CD1c-positive myeloid dendritic cell (primary cell): Measurements from ENCODE around the gene TIAM2.
"Not testable (repeated sequence)": the region's sequence is repeated elsewhere in the genome, so short reads cannot be mapped to it uniquely, and the experiment has no call there.

Experiments
- DNase-seq: peaks from one replicate; pipeline ENCODE4 v3.0.0-alpha.2; 2016; ENCODE audit errors: extremely low spot score

TIAM2 gene

GRCh38 chr6:154995254-154996015 is at the start of gene TIAM2:
Gene TIAM2 (plus strand): TSS chr6:154995315. CDS start chr6:155129224, 133,909 bp downstream.
- no peak for DNase-seq

GRCh38 chr6:154950979-154951344 is 44.2 kb upstream of the TIAM2 start:
- no peak for DNase-seq

- DNase-seq, result no peak
These were observed 43.5 kb upstream of the TIAM2 start for GRCh38 chr6:154951345-154952200.

- no peak for DNase-seq
These were observed 41.5 kb upstream of the TIAM2 start for GRCh38 chr6:154953644-154954043.

DNA sequence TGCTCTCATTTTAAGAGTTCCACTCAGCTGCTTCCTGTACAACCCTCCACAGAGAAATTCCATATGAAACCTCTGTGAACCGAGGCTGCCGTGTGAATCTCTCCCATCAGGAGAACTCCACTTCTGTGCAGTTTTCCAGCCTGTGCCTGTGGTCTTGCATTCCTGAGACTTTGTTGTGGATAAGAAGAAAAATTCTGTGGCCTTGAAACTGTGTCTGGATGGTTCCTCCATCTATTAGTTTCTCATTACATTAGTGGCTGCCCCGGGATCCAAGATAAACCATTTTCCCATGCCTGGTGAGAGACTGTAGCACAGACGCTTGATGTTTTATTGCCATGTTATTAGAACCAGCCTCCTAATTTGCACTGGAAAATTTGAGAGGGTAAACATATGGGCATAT is 40.8 kb upstream of the TIAM2 start:
- no peak for DNase-seq

- DNase-seq, result no peak
These were observed 38.2 kb upstream of the TIAM2 start for GRCh38 chr6:154956771-154957522.

- DNase-seq, result no peak
These were observed 36.6 kb upstream of the TIAM2 start for GRCh38 chr6:154958469-154958868.

DNA sequence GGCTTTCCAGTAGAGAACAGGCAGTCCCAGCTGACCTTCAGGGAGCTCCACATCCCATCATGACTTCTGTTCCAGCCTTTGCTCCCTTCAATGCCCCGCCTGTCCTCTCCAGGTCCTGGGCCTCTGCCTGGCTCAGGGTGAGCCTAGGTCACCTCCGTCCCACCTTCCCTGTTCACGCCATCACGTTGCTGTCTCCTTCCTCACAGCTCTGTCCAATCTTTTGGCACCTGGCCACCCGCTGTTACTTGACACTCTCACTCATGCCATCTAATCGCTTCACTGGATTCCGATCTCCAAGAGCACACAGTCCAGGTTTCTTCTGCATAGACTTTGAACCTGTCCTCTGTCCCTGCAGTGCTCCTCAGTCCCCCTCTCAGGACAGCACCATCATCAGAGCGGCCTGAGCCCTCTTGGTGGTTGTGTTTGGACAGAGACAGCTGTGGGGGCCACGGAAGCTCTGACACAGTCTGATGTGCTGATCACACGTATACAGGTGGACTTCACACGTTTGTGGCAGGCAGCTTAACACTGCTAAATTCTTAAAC is 34.7 kb upstream of the TIAM2 start:
- no peak for DNase-seq

DNA sequence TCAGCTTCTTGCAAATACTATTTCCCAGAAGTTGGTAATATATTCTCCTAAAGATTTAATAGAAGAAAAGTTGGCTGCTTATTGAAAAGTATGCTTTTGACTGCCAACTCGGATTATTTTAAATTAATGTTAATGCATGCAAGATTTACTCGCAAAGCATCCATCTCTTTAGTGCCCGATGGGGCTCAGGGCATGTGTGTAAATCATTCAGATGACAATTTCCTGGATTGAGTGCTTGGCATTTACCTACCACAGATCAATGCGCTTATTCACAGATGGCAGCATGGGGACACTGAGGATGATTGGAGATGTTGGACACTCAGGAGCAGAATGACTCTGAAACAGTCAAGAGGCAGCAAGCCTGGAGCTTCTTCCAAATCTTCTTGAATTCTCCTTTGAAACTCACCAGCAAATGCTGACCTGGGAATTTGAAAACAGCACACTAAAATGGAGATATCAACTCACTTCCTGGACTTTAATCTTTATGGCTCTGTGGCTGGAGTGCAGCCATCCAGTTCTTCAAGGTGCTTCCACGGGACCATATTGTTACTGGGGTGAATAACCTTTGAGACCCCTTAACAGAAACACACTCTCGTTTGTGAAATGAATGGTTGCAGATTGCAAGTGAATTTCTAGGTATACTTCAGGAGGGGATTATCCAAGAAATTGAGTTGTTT is 34.1 kb upstream of the TIAM2 start:
- DNase-seq, result no peak

DNA sequence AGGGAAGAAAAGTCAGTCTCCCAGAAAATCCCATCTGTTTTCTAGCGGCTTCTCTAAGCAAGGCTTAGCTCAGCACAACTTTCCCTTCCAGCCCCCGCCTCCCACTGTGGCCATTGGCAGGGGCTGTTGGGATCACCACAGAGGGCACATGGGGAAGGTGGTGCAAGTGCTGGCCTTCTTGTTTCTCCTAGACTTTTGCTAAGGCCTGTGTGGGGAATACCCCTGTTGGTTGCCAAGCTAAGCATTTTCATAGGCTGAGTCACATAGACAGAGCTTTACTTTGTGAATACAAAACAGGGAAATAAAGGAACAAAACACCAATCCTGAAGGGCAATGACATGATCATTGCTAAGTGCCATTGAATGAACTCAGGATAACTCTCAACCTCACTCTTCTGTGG is 32.4 kb upstream of the TIAM2 start:
- DNase-seq, result no peak

- not testable (repeated sequence) for DNase-seq
These were observed 28.9 kb upstream of the TIAM2 start for GRCh38 chr6:154966065-154966770.

GRCh38 chr6:154969796-154970195 is 25.3 kb upstream of the TIAM2 start:
- no peak for DNase-seq

- DNase-seq, result no peak
These were observed 20.5 kb upstream of the TIAM2 start for GRCh38 chr6:154974485-154975149.

GRCh38 chr6:154977588-154977987 is 17.5 kb upstream of the TIAM2 start:
- DNase-seq, result no peak

GRCh38 chr6:154980273-154981078 is 14.6 kb upstream of the TIAM2 start:
- no peak for DNase-seq

DNA sequence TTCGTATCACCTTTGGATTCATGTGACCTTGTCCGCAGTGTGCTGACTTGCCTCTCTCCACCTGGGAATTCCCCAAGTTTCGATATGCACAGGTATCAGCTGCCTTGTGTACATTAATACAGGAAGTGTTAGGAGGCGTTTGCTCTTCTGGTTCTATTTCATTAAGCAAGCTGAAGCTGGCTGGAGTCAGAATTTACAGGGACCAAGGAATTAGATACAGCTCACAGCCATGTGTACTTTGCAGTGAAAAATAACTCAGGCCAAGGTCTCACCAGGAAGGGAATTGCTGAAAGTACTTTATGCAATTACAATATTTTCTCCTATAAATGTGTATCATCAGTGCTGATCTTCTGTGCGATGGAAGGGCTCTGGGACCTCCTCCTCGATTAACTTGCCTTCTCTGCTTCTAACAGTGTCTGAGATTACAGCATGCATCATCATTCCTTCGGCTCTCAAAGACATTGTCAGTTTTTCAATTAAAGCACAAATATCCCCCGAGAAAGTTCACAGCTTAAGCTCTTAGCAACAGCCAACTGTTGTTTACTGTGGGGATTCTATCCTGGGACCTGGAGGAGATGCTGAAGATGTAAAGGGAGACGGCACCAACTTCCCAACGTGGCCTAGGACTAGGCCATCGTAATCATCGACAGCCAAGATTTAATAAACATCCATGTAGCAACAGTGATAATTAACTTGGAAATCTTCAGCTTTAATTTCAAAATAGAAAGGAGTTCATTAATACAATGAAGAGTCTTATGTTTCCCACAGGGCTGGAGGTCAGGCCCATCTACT is 13.8 kb upstream of the TIAM2 start:
- no peak for DNase-seq

DNA sequence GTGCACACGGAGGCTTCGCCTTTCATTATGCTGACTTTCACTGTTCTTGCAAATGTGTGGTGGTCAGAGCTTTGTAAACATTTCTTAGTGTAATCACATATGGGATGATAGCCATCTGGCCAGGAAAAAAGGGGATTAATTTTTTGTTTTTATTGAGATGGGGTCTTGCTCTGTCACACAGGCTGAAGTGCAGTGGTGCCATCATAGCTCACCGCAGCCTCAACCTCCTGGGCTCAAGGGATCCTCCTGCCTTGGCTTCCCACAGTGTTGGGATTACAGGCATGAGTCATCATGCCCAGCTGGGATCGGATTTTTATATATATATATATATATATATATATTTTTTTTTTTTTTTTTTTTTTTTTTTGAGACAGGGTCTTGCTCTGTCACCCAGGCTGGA is 11.0 kb upstream of the TIAM2 start:
- no peak for DNase-seq

DNA sequence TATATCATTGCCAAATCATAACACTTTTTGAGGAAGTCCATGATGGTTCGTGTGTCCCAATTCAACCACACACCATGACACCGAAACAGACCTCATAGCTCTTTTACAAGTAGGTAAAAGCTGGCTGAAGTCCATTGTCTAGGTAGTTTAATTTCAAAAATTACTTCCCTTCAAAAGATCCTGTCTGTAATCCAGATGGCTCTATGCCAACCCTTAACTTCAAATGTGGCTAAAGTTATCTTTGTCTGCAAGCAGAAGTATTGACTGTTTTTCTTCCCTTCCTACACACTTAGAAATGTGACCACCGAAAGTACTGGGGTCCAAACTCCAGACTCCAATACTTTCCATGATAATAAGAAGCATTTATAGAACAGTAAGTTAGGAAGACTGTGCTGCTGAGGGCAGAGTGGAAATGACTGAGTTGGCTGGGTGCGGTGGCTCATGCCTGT is 8.3 kb upstream of the TIAM2 start:
- no peak for DNase-seq

- no peak for DNase-seq
These were observed 5.7 kb upstream of the TIAM2 start for GRCh38 chr6:154989448-154989847.
